ENCODE measurements around the gene MACROD2.

DNA sequence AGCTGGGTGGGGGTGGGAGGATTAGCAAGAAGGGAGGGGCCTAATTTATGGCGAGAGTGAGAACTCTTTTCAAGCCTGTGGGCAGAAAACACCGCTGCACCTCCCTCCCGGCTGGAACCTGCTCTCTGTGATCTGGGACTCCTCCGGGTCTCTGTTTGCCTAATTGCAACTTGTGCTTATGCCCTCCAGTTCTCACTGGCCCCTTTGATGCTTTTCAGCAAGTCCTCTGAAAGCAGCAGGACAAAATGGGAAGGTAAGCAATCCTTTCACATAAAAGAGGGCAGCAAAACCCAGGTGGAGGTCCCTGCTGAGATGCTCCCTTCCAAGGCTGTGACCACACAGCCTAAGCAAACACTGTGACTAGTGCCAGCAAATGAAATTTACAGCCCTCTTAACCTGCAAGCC lies 865.1 kb downstream of the MACROD2 start:
- TF ChIP-seq RAD21 (IDR thresholded peaks at IDR 0.05; ENCODE audit: low read depth) = no peak
- TF ChIP-seq, protein P1, sequence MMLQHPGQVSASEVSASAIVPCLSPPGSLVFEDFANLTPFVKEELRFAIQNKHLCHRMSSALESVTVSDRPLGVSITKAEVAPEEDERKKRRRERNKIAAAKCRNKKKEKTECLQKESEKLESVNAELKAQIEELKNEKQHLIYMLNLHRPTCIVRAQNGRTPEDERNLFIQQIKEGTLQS (IDR thresholded peaks at IDR 0.05) = no peak
- TF ChIP-seq SP1 (IDR thresholded peaks at IDR 0.05; ENCODE audit: low read depth) = no peak
- TF ChIP-seq CTCF (IDR thresholded peaks at IDR 0.05 in 2 of 3, conservative IDR thresholded peaks at IDR 0.05 in 1 of 3; ENCODE audit: borderline replicate concordance in 1 of 3, insufficient read depth in 1 of 3, low read depth in 2 of 3, low read length in 2 of 3) = no peak
- TF ChIP-seq EZH2 (IDR thresholded peaks at IDR 0.05) = no peak
- no peak for TF ChIP-seq POLR2A (IDR thresholded peaks at IDR 0.05; ENCODE audit: borderline replicate concordance, extremely low read depth, insufficient read depth, insufficient read length)
- no peak for TF ChIP-seq YY1 (IDR thresholded peaks at IDR 0.05; ENCODE audit: extremely low read depth, insufficient replicate concordance, low read depth, low read length)
- no peak for TF ChIP-seq POLR2AphosphoS5 (IDR thresholded peaks at IDR 0.05; ENCODE audit: low read depth, low read length)
- TF ChIP-seq CEBPB (IDR thresholded peaks at IDR 0.05; ENCODE audit: low read depth) = no peak
- TF ChIP-seq EZH2phosphoT487 (IDR thresholded peaks at IDR 0.05; ENCODE audit: borderline replicate concordance) = no peak
- TF ChIP-seq, protein P2, sequence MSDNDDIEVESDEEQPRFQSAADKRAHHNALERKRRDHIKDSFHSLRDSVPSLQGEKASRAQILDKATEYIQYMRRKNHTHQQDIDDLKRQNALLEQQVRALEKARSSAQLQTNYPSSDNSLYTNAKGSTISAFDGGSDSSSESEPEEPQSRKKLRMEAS (IDR thresholded peaks at IDR 0.05) = no peak
- TF ChIP-seq FOSL1 (IDR thresholded peaks at IDR 0.05; ENCODE audit: low read depth) = no peak
- no peak for TF ChIP-seq SRF (IDR thresholded peaks at IDR 0.05; ENCODE audit: low read depth)
- TF ChIP-seq ZBTB33 (IDR thresholded peaks at IDR 0.05; ENCODE audit: extremely low read depth, insufficient replicate concordance, low read length) = no peak

Measured in HCT116 (cell line).